ENCODE measurements around the gene CREBBP.

Gene CREBBP

DNA sequence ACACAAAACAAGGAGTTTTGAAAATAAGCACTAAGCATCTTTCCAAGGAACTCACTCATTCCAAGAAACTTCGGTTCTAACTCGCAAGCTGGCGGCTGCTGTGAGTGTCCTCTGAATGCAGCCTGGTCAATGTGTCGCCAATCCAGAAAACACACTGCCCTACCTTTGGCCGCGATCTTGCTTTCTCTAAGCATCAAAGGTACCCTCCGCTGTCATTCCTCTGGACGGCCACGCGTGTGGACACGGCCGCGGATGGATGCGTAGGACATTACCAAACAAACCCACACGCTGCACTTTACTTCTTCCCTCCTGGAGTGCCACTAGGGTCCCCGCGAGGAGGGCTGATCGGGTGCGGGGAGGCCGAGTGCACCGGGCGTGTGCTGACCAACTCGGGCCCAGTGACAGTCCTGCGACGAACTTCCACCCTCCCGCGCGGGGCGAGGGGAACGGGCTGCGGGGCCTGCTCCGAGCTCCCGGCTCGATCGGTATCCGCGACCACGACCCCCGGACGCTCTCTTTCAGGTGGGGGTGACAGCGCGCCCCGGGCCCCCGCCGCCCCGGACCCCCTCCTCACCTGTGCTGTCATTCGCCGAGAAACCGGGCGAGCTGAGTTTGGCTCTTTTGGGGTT is 1.1 kb downstream of the CREBBP start:
- DNase-seq: no peak

DNA sequence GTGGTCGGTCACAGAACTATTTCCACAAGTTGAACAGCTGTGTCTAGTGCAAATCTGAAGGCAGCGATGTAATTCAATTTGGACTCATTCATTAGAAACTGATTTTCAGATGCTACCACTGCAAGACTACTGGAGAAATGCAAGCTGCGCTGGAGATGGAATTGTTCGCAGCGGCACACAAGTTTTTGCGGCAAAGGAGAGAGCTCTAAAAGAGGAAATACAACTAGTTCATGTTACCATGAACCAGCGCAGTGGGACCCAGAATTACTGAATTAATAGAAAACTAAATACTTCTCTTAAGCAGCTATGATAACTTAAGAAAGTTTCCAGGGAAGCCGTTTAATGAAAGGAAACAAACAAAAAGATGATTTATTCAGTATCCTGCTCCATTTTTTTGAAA is 1.9 kb downstream of the CREBBP start:
- DNase-seq: no peak

DNA sequence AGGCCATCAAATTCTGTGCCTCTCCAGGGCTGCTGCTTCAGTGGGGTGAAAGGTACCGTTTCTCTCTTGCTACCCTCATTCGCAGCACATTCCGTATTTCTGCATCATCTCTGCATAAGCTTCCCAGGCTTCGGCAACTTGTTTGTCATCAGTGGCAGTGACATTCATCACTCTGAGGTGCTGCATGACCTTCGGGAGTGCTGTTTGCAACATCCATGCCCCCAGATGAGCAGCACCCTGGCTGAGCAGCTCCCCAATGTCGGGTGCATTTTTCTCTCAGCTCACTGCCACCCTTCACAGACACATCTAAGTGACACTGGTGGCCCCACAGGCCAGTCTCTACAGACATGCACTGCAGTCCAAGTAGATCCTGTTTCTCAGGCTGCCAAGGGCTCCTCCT is 3.8 kb downstream of the CREBBP start:
- DNase-seq: no peak

DNA sequence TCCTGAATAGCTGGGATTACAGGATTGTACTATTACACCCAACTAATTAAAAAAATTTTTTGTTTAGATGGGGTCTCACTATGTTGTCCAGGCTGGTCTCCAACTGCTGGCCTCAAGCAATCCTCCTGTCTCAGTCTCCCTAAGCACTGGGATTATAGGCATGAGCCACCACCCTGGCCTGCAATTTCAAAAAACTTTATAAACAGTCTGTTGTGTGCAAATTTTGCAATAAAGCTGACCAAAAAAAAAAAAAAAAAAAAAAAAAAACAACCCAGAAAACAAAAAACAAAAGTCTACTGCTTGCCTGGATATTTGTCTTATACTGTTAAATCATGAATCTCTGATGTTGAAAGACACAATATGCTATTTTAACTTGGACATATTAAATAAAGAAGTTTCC is 4.4 kb downstream of the CREBBP start:
- DNase-seq: no peak

DNA sequence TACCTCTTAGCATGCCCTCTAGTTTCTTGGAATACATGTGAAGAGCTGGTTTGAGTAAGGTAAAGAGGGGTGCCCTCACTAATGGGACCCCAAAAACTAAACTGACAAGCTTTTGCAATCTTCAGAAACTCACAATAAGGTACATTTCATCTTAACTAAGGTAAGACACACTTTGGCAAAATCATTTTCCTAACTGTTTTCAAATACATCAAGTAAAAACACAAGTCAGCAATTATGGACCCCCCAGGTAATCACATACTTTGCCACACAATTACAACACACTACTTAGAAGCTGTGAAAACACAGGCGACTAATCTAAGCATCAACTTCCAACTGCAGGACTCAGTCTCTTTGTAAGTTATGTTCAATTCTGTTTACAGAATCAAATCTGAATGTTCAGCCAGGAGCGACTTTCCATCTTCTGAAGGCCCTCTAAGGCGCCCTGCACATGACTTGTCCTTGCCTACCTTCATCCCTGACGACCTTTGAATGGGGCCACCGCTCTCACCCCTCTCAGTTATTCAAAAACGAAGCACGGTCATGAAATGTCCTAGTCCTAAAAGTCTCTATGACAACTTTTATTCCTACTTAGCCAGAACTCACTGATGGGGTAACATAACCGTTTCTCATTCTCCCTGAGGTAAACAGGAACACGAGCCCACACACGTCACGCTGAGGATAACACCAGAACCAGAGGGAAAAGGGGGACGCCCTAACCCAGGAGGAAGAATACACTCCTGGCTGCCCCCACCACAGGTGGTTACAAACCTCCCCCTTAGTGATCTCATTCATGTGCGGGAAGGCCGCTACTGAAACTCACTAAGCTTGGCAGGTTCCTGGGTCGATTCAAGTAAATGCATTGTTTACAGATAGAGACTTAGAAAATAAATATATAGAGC is 5.5 kb downstream of the CREBBP start:
- DNase-seq: no peak

DNA sequence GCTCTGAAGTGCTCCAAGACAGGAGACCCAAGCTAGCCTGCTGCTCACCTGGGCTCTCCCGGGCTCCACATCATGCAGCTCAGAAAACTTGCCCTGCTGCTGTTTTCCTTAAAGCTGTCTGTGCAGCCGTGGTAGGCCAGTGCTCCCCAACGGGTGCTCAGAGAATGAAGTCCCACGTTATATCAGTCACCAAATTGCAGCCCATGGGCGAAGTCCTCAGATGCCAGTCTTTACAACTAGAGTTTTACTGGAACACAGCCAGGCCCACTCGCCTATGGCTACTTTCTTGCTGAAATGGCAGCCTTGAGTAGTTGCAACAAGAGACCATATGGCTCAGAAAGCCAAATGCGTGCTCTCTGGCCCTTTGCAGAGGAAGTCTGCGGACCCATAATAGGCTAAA is 6.3 kb downstream of the CREBBP start:
- DNase-seq: no peak

DNA sequence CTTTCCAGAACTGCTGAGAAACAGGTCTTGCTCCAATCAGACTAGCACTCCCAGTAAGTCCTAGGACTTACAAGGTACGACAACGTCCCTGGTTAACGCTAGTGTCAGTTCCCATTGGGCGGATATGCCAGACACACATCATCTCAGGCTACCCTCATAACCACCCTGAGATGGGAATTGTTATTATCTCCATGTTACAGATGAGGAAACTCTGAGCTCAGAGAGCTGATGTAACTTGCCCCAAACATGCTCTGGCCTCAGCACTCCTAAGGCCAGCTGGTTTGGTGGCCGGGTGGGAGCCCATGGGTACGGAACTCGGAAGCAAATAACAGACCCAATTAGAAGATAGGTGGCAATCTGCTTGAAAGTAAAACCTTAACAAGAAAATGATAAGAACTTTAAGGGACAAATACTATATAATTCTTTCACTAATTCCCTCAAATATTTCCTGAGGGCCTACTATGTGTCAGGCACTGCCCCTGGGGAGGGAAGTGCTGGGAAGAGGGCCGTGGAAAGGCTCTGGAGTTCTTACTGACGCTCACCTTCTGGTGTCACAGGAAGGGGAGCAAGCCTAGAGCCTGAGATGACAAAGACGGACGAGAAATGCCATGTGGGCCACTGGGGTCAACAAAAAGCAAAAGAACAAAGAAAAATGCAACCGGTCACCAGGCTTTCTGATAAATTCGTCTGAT is 6.9 kb downstream of the CREBBP start:
- no peak for DNase-seq

DNA sequence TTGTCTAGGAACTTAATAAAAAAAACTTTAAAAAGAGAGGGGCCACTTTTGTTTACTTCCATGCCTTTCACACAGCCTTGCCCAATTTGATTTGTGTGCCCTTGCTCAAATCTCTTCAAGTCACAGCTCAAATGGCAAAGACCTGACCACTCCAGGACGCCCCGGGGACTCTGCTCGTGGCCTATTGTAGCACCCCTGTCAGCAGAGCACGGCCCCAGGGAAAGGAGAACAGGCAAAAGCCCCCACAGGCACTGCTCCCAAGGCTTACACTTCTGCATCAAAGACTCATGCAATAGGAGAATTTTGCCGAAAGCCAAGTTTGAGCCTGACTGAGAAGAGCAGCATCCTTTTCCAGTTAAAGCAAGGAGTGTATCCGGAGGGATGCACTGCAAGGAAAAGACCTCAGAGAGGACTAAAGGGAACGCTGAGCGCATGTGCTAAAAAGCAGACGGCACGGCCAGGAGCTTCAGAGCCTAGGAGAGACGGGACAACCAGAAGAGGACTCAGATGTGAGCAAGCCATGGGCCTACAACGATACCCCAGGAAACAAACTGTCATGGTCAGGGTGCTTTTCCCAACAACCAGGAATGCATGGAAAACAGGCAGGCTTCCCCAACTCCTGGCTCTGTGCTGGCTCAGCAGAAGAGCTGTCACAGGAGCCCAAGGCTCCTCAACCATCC is 8.2 kb downstream of the CREBBP start:
- DNase-seq: no peak

DNA sequence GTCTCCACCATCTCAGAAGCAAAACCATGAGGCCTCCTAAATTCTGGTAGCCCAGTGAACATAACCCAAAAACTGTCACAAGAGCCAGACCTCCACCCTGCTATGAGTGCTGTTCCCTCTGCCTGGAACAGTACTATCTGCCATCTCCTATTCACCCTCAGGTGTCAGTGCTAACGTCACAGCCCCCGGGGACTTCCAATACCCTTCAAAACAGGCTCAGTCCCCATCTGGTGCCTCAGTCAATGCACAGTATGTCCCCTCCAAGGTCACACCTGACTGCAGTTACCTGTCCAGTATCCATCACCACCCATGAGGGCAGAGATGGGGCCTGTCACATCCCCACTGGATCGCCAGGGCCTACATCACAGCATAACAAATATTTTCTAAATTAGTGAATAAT is 11.5 kb downstream of the CREBBP start:
- DNase-seq: no peak

DNA sequence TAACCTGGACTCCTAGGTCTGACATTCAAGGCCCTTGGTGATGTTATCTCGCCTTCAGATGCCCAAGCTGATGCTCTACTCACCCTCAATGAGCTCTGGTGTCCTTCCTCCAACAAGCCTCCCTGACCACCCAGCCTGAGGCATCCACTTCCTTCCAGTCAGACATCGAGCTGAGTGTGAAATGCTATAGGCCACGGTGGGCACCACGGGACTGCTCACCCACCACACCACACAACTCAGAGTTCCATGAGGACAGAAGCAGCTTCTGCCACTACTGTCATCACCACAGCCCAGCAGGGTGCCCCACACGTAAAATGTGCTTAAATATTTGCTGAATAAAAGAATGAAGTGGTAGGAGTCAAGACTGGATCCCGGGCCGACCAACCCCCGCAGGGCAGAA is 12.0 kb downstream of the CREBBP start:
- no peak for DNase-seq

DNA sequence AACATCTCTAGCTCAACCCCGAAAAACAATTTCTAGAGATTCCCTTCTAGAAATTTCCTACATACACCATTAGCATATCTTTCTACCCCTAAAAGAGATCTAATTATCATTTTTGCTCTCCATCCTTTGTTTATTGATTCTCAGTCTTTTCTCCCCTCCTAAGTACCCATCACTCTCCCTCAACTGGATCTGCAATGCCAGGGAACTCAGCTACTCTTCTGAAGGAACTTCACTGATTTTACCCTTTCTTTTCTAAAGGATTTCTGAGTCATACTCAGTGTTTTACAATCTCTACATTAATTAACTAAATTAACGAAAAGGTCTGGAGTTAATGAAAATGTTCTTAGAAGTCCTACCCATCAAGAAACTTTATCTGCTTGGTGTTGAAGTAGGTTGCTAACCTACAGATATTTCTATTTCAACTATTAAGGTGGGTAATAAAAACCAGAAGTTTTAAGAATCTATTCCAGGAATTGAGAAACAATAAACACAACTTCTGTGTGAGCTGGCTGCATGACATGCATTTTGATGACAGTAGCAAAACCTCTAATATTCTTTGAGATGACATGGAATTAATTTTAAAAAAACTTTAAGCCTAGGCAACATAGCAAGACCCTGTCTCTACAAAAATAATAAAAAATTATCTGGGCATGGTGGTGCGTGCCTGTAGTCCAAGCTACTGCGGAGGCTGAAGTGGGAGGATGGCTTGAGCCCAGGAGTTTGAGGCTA is 13.6 kb downstream of the CREBBP start:
- DNase-seq: no peak

DNA sequence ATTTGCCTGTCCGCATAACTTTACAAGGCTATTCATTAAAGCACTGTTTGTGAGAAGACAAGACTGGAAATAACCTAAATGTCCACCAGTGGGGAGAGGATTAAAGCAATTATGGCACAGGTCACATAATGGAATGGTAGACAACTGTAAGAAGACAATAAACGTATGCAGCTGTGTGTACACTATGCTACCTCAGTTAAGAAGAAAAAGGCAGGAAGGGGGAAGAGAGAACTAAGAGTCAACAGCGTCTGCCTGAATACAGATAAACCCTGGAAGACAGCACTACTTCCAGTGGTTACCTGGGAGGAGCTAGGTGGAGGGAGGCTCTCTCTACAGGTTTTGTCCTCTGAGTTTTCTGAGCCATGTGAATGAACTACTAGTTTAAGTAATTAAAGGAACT is 15.3 kb downstream of the CREBBP start:
- no peak for DNase-seq

DNA sequence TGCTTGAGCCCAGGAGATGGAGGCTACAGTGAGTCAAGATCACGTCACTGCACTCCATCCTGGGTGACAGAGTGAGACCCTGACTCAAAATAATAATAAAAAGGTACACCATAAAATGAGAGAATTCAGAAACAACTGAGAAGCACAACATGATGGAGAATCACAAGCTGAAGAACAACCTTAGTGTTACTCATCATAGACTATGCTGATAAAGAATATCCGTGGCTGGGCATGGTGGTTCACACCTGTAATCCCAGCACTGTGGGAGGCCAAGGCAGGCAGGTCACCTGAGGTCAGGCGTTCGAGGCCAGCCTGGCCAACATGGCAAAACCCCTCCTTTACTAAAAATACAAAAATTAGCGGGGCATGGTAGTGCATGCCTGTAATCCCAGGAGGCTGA is 16.0 kb downstream of the CREBBP start:
- no peak for DNase-seq

DNA sequence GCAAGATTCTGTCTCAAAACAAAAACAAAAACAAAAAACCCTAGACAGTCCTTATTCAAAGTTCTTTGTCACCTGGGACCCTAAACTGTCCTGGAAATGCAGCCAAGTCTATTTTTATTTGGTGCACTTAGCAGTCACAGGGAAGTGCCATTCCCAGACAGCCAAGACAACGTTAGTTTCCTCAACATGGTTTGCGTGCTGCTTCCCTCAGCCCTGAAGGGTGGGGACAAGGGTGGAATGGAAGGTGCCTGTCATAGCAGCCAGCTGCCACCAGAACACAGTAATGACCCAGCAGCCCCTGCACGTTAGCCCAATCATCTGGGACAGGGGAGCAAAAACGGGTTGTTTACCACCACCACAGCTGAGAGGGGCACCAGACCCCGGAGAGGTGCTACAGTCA is 16.9 kb downstream of the CREBBP start:
- no peak for DNase-seq

DNA sequence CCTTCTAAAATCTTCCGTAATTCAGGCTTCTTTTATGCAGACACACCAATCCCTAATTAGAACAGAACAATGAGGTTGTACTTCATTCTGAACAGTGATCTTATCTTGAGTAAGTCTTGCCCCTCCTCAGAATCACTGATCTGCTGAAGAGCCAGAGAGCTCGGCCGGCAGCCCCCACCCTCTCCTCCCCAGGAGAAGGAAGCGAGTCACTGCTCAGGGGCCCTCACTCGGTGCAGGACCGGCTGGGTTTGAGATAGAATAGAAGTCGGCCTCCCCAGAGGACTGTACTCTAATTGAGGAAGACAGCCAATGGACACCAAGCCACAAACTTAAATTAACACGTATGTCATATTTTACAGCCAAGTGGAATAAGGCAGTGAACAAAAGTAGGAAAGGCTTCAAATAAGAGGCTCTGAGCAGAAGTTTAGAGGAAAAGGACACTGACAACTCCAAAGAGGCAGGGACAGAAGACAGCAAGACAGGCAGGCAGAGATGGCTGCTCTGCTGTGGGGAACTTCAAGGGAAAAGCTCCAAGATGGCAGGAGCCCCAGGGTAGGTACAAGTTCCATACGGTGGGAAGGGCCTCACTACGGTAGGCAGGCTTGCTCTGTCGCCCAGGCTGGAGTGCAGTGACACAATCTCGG is 18.6 kb downstream of the CREBBP start:
- no peak for DNase-seq

DNA sequence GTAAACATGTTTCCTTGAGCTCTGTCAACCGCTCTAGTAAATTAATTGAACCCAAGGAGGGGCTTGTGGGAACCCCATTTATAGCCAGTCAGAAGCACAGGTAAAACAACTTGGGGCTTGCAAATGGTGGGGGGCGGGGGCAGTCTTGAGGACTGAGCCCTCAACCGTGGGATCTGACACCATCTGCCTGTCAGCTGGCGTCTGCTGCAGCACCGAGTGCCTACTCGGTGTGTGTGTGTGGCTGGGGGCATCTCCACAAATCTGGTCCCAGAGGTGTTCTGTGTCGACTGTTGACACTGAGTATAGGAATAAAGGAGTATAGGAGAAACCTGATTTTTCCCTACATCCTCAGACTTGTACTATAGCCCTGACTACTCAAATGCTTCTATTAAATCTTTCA is 20.6 kb downstream of the CREBBP start:
- no peak for DNase-seq

DNA sequence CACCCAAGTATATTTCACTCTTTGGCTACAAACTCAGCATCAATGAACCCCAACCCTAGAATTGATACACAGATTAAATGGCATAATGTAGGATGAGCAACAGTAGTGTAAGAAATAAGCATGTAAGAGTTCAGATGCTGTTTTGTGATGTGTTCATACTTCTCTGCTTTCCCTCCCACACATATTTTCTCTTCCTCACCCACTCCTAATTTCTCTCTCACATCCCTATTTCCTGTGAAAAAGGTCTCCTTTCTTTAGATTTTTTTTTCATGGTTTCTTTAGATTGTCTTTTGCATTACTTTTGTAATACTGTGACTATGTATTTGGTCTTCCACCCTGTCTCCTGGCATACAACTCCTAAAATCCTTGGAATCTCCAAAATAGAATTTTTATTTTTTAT is 21.7 kb downstream of the CREBBP start:
- DNase-seq: no peak

DNA sequence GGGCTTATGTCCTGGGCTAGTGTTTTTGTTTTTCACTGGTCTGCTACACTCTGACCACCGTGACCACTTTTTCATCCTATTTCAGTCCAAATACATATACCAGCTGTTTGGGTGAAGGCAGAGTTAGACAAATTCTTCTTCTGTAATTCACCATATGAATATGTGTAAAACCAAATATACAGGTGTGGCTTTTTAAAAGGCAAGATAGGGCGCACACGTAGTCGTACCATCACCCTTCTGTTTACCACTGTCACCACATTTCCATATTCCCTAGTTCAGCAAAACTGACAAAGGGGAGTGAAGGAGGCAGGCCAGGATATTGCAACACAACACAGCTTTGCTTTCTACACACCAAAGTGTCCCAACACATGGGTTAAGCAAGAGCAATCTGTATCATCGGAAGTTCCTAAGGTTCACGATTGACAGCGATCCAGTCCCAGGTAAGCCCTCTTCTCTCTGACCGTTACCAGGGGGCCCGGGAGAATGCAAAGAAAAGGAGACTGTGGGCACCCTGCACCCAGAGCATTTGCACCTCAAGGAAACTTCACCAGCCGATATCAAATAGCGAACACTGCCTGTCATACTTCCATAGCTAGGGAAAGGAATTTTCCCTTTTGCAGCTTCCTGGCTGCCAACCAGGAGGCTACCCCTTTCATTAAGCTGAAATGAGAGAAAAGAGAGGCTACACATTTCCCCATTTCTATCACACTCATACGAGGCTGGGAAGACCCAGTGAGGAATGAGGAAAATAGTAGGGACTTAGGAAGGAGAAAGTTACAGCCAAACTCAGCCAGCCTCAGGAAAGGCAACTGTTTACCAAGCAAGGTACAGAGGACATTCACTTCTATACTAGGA is 23.1 kb downstream of the CREBBP start:
- no peak for DNase-seq

DNA sequence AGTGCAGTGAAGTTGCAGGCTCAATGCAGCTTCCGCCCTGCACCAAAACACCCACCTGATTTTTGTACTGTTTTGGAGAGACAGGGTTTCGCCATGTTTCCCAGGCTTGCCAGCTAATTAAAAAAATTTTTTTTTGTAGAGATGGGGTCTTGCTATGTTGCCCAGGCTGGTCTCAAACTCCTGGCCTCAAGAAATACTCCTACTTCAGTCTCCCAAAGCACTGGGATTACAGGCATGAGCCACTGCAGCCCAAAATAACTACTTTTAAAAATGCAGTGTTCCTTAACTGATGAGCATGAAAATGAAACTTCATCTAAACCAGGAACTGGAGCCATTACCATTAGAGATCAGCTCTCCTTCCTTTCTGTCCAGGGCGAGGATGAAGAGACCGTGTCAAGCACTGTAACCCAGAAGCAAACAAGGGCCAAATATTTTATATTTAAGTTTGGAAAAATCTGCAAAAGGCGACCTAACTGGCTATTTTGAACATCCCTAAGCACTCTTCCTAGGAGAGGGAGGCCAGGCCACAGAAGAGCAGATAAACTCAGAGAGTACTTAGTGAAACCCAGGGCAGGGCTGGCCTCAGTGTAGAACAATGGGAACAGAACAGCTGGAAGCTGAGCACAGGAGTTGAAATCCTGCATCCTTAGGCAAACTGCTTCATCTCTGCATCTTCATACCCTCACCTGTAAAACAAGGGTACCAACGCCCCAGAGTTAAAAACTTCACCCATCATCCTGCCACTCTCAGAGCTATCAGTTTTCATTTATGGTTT is 24.0 kb downstream of the CREBBP start:
- no peak for DNase-seq

DNA sequence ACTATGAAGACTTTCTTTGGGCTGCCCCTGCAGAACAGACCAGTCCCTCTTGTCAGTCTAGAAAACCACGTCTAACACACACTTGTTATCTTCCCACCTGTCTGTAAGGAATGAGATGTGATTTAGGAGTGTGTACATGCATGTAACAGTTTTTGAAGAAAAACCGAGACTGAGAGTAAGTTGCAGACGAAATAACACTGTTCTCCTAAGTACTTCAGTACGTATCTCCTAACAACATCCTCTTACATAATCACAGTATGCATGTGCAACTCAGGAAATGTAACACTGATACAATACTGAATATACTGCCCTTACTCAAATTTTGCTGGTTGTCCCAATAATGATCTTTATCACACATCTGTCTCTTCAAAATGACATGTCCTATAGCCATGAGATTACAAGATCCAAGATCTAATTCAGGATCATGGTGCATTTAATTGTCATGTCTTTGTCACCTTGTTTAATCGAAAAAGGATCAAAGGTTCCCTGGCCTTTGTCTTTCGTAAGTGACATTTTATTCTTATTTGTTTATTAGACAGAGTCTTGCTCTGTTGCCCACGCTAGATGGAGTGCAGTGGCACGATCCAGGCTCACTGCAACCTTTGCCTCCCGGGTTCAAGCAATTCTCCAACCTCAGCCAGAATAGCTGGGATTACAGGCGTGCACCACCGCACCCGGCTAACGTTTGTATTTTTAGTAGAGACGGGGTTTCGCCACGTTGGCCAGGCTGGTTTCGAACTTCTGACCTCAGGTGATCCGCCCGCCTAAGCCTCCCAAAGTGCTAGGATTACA is 25.6 kb downstream of the CREBBP start:
- DNase-seq: no peak
